Mesendoderm (in vitro differentiated cells): ENCODE results near the gene DUSP8. TPM values are rescaled to one million over a fixed set of nuclear protein-coding genes. Genes with fewer than 3 reads are reported as not detected.
"Not testable (repeated sequence)": the region's sequence is repeated elsewhere in the genome, so short reads cannot be mapped to it uniquely, and the experiment has no call there.

Source experiments
- DNase-seq: peaks from one replicate; pipeline ENCODE4 v3.0.0; 2013
- H2AK5ac ChIP-seq: 2 replicates; pipeline ENCODE4 v1.6.1; 2013; ENCODE audit warnings: low read length, inconsistent platforms
- H2BK120ac ChIP-seq: 2 replicates; pipeline ENCODE4 v1.6.1; 2013; ENCODE audit warnings: low read depth, mild to moderate bottlenecking, low read length, moderate library complexity, mixed read lengths
- H2BK15ac ChIP-seq: replicated peaks from 2 replicates; pipeline ENCODE4 v1.6.1; 2013; ENCODE audit warnings: low read depth, mild to moderate bottlenecking, moderate library complexity
- H2BK5ac ChIP-seq: 2 replicates; pipeline ENCODE4 v1.6.1; 2013; ENCODE audit warnings: low read length, inconsistent platforms
- H3K18ac ChIP-seq: 2 replicates; pipeline ENCODE4 v1.6.1; 2013; ENCODE audit warnings: mild to moderate bottlenecking, low read length, mixed read lengths
- H3K23ac ChIP-seq: one replicate; pipeline ENCODE4 v1.6.1; 2013; ENCODE audit warnings: low read length
- H3K27ac ChIP-seq: 2 replicates; pipeline ENCODE4 v1.5.1; 2013; ENCODE audit warnings: low read depth, mild to moderate bottlenecking, inconsistent platforms, low read length, moderate library complexity
- H3K27me3 ChIP-seq: 2 replicates; pipeline ENCODE4 v1.6.1; 2013; ENCODE audit warnings: low read length, control low read depth, mild to moderate bottlenecking, inconsistent platforms; ENCODE audit not compliant: insufficient read depth, poor library complexity
- H3K36me3 ChIP-seq: 2 replicates; pipeline ENCODE4 v1.6.1; 2013; ENCODE audit warnings: low read length, inconsistent platforms; ENCODE audit not compliant: control insufficient read depth, insufficient read depth
- H3K4ac ChIP-seq: one replicate; pipeline ENCODE4 v1.6.1; 2013; ENCODE audit warnings: low read depth, mild to moderate bottlenecking, low read length, moderate library complexity
- H3K4me1 ChIP-seq: 2 replicates; pipeline ENCODE4 v1.6.1; 2013; ENCODE audit warnings: low read depth, low read length, inconsistent platforms; ENCODE audit not compliant: control insufficient read depth
- H3K4me2 ChIP-seq: 2 replicates; pipeline ENCODE4 v1.6.1; 2013; ENCODE audit warnings: low read length
- H3K4me3 ChIP-seq: 2 replicates; pipeline ENCODE4 v1.5.1; 2013; ENCODE audit warnings: mild to moderate bottlenecking, low read length
- H3K56ac ChIP-seq: one replicate; pipeline ENCODE4 v1.6.1; 2013; ENCODE audit warnings: low read length
- H3K79me1 ChIP-seq: 2 replicates; pipeline ENCODE4 v1.6.1; 2013; ENCODE audit warnings: low read length, inconsistent platforms
- H3K79me2 ChIP-seq: 2 replicates; pipeline ENCODE4 v1.6.1; 2013; ENCODE audit warnings: mild to moderate bottlenecking, low read length; ENCODE audit not compliant: control insufficient read depth, insufficient read depth
- H3K9ac ChIP-seq: 2 replicates; pipeline ENCODE4 v1.6.1; 2013; ENCODE audit warnings: low read length, inconsistent platforms
- H4K5ac ChIP-seq: one replicate; pipeline ENCODE4 v1.6.1; 2013; ENCODE audit warnings: low read length
- H4K8ac ChIP-seq: one replicate; pipeline ENCODE4 v1.6.1; 2013; ENCODE audit warnings: low read depth, mild to moderate bottlenecking, control low read depth, low read length, moderate library complexity
- WGBS: extraction: QIAGEN DNeasy Blood & Tissue Kit; methylation state at CpG from one replicate; pipeline ENCODE4 v1.1.7; 2013; ENCODE audit warnings: low lambda C conversion rate, missing lambda C conversion rate; ENCODE audit not compliant: insufficient coverage; ENCODE audit errors: extremely low coverage; 5-methylcytosine and 5-hydroxymethylcytosine counted together
- polyA plus RNA-seq, 2 experiments: library from polyadenylated mRNA; stranded (reverse); fragments of 200-250 nt; gene quantifications; one replicate each; pipeline ENCODE4 v1.2.3, GENCODE V29; 2013

The DUSP8 gene, protein sequence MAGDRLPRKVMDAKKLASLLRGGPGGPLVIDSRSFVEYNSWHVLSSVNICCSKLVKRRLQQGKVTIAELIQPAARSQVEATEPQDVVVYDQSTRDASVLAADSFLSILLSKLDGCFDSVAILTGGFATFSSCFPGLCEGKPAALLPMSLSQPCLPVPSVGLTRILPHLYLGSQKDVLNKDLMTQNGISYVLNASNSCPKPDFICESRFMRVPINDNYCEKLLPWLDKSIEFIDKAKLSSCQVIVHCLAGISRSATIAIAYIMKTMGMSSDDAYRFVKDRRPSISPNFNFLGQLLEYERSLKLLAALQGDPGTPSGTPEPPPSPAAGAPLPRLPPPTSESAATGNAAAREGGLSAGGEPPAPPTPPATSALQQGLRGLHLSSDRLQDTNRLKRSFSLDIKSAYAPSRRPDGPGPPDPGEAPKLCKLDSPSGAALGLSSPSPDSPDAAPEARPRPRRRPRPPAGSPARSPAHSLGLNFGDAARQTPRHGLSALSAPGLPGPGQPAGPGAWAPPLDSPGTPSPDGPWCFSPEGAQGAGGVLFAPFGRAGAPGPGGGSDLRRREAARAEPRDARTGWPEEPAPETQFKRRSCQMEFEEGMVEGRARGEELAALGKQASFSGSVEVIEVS
- polyA plus RNA-seq (2013, experiment 1 of 2), result 12.2 TPM
- 11.3 TPM for polyA plus RNA-seq (2013, experiment 2 of 2)

DNA sequence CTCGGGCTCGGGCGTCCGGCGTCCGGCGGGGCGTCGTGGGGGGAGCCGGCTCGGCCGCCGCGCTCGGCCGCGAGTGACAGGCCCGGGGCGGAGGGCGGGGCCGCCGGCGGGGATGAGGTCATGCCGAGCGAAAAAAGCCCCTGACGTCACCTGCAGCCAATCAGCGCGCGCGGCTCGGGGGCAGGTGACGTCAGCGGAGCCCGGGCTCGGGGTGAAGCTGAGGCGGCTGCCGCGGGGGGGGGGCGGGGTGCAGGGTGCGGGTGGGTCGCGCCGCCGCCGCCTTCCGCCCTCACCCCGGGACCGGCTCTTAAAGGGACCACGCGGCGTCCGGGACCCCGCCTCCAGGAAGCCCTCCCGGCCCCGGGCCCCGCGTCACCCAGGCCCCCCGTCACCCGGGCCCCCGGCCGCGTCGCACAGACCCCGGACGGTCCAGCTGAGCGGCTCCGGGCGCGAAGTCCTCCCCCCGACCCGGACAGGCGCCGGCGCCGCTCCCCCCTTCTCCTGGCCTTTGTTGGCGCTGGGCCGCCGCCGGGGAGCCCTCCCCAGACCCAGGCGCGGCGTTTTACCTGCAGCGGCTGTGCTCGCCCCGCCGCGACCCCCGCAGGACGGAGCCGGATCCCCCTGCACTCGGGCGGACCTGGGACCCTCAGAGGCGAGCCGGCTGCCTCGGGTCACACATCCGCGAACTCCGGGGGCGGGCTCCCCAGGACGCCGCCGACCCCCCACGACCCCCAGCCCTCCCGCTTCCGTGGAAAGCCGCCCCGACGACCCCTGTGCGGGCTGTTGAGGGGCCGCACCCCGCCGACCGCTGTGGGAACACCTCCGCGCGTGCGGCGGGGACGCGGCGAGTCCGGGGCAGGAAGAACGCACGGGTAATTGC lies at the start of gene DUSP8:
Gene DUSP8 (minus strand): TSS at position 75 of the 880 bp plus-strand sequence. CDS start 6,445 bp downstream, outside the sequence.
- no CpG with 5 or more reads among the region's 124 CpGs for WGBS
- Histone ChIP-seq H3K79me2 (no peaks in the 10 kb centered on the region), H2AK5ac (no peak within 1 kb of the TSS), H4K8ac (no peak within 1 kb of the TSS), H3K9ac (peak within 1 kb of the TSS; percentile 44), H3K23ac (no peak within 1 kb of the TSS), H2BK120ac (no peak within 1 kb of the TSS), H3K4me3 (no peak within 1 kb of the TSS), H3K27me3 (peaks cover 16% of the 10 kb centered on the region), H3K4me1 (peaks cover 6% of the 10 kb centered on the region), H3K27ac (no peak within 1 kb of the TSS), H2BK5ac (no peak within 1 kb of the TSS), H4K5ac (no peak within 1 kb of the TSS), H2BK15ac (no peak within 1 kb of the TSS), H3K36me3 (no peaks in the 10 kb centered on the region), H3K4me2 (peak within 1 kb of the TSS; percentile 22), H3K79me1 (no peaks in the 10 kb centered on the region), H3K18ac (peak within 1 kb of the TSS; percentile 29), H3K4ac (no peak within 1 kb of the TSS), H3K56ac (peak within 1 kb of the TSS; percentile 60)
- peak; percentile 83 for DNase-seq

DNA sequence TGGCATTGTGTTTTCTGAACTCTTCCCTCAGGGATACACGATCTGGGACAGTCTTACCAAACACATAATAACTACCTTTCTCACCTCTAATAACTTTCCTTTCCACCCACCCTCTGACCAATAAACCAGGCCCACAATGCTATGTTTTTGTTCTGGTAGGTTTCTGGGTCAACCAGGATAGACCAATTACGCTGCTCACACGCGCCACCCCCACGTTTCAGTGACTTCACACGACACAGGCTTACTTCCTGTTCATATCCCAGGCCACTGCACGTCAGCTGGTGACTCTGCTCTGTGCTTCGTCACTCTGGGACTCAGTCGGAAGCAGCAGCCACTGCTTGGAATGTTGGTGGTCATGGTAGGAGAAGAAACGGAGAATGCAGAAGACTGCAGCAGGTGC lies 47.4 kb upstream of the DUSP8 start:
- no peak overlapping the region for H3K4ac ChIP-seq
- no peak overlapping the region for H3K9ac ChIP-seq
- no peak overlapping the region for H2BK120ac ChIP-seq
- H3K27me3 ChIP-seq, result no peaks in the 10 kb centered on the region
- H3K4me3 ChIP-seq, result no peak overlapping the region
- no peak overlapping the region for H3K23ac ChIP-seq
- H3K79me1 ChIP-seq, result no peaks in the 10 kb centered on the region
- H2BK15ac ChIP-seq, result no peak overlapping the region
- H4K8ac ChIP-seq, result no peak overlapping the region
- no peak overlapping the region for H3K27ac ChIP-seq
- no peak overlapping the region for H4K5ac ChIP-seq
- H2BK5ac ChIP-seq, result no peak overlapping the region
- no peak overlapping the region for H3K56ac ChIP-seq
- no peak for DNase-seq
- no peaks in the 10 kb centered on the region for H3K36me3 ChIP-seq
- H2AK5ac ChIP-seq, result no peak overlapping the region
- WGBS, result no CpG with 5 or more reads among the region's 10 CpGs
- no peak overlapping the region for H3K18ac ChIP-seq
- H3K4me1 ChIP-seq, result no peaks in the 10 kb centered on the region
- no peak overlapping the region for H3K4me2 ChIP-seq
- H3K79me2 ChIP-seq, result no peaks in the 10 kb centered on the region

DNA sequence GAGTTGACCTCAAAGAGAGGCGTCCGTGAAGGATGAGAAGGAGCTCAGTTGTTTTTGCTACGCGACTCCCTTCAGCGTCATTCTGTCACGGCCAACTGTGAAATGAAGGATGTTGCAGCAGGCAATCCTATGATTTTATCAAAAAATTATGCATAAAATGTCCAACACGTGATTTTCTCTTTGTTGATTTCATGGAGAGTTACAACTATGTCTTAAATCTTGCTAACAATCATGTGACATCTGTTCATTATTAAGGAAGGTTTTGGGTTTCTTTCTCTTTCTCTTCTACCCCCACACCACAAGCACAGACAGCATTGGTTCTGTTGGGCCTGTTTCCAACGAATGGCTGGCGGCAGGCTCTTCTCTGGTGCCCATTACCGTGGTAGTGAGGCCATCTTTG lies 46.2 kb upstream of the DUSP8 start:
- Histone ChIP-seq H3K4me3 (no peak overlapping the region), H3K79me1 (no peaks in the 10 kb centered on the region), H3K27me3 (no peaks in the 10 kb centered on the region), H2AK5ac (no peak overlapping the region), H3K27ac (no peak overlapping the region), H3K23ac (no peak overlapping the region), H3K79me2 (no peaks in the 10 kb centered on the region), H3K18ac (no peak overlapping the region), H4K8ac (no peak overlapping the region), H3K36me3 (no peaks in the 10 kb centered on the region), H2BK120ac (no peak overlapping the region), H3K4me2 (no peak overlapping the region), H3K4me1 (no peaks in the 10 kb centered on the region), H3K9ac (no peak overlapping the region), H2BK5ac (no peak overlapping the region), H4K5ac (no peak overlapping the region), H2BK15ac (no peak overlapping the region), H3K56ac (no peak overlapping the region), H3K4ac (no peak overlapping the region)
- no peak for DNase-seq
- WGBS, result no CpG with 5 or more reads among the region's 10 CpGs

DNA sequence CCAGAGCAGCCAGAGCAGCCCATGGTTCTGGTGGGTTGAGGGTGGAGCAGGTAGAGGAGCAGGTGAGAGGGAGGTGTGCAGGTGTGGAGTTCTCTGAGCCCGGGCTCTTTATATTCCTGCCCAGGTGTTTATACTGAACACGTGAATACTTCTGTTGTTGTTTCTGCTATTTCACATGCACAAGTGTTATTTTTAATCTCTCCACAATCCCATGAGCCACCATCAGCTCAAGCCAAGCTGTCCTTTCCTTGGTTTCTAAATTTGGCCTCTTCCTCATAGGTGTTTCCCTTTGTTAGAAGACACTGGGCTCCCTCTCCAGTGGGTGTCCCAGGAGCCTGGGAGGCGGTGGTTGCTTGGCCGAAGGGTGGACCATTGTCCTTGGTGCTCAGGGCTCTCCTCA lies 36.3 kb upstream of the DUSP8 start, which contains the start of gene KRTAP5-3:
Gene KRTAP5-3 (minus strand): TSS at position 101 of the 400 bp plus-strand sequence. CDS start 78 bp downstream, at position 23.
- H3K4me1 ChIP-seq, result no peaks in the 10 kb centered on the region
- H2AK5ac ChIP-seq, result no peak within 1 kb of the TSS
- no peak within 1 kb of the TSS for H3K27ac ChIP-seq
- WGBS, result no CpG with 5 or more reads among the region's 4 CpGs
- H3K4ac ChIP-seq, result no peak within 1 kb of the TSS
- H3K36me3 ChIP-seq, result no peaks in the 10 kb centered on the region
- no peak within 1 kb of the TSS for H4K8ac ChIP-seq
- no peaks in the 10 kb centered on the region for H3K27me3 ChIP-seq
- no peak within 1 kb of the TSS for H4K5ac ChIP-seq
- no peak within 1 kb of the TSS for H2BK120ac ChIP-seq
- H3K18ac ChIP-seq, result no peak within 1 kb of the TSS
- H3K4me3 ChIP-seq, result no peak within 1 kb of the TSS
- no peak within 1 kb of the TSS for H3K4me2 ChIP-seq
- no peak for DNase-seq
- no peak within 1 kb of the TSS for H3K9ac ChIP-seq
- no peak within 1 kb of the TSS for H3K23ac ChIP-seq
- H3K79me2 ChIP-seq, result no peaks in the 10 kb centered on the region
- no peak within 1 kb of the TSS for H2BK5ac ChIP-seq
- H2BK15ac ChIP-seq, result no peak within 1 kb of the TSS
- no peak within 1 kb of the TSS for H3K56ac ChIP-seq
- no peaks in the 10 kb centered on the region for H3K79me1 ChIP-seq

DNA sequence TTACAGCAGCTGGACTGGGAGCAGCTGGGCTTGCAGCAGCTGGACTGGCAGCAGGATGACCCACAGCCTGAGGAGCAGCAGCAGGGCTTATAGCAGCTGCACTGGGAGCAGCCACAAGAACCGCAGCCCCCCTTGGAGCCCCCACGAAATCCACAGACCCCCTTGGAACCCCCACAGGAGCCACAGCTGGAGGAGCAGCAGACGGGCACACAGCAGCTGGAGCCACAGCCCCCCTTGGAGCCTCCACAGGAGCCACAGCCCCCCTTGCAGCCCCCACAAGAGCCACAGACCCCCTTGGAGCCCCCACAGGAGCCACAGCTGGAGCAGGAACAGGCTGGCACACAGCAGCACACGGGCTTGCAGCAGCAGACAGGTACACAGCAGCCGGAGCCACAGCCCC lies 35.8 kb upstream of the DUSP8 start:
- H3K36me3 ChIP-seq, H3K4me2 ChIP-seq, H2BK15ac ChIP-seq, H4K8ac ChIP-seq, DNase-seq, H3K79me2 ChIP-seq, H3K27me3 ChIP-seq, H2AK5ac ChIP-seq, H3K4me1 ChIP-seq, H3K27ac ChIP-seq, H3K79me1 ChIP-seq, H2BK120ac ChIP-seq, H2BK5ac ChIP-seq, H3K23ac ChIP-seq, H3K4ac ChIP-seq, H3K4me3 ChIP-seq, H3K56ac ChIP-seq, H3K18ac ChIP-seq, H4K5ac ChIP-seq, H3K9ac ChIP-seq: not testable (repeated sequence)
- WGBS, result no CpG with 5 or more reads among the region's 5 CpGs
